IMR-90 (cell line): ENCODE results near the gene SNX6. TPM values are rescaled to one million over a fixed set of nuclear protein-coding genes. Genes with fewer than 3 reads are reported as not detected.

Experiments used
- ATAC-seq: fragments of 200-7000 bp; cut with Tn5 transposase; 2 replicates; pipeline ENCODE4 v1.9.1; 2020; ENCODE audit warnings: low read depth, mild to moderate bottlenecking, moderate library complexity
- BruUV-seq: library from RNA; stranded (reverse); fragments of 400-500 nt; replicated peaks from 2 replicates; lab custom pipeline; 2021; lab: Mats Ljungman, UMichigan
- CTCF ChIA-PET: fragments of 300-600 bp; formaldehyde crosslinking; extraction: SDS; loops from one replicate; lab custom pipeline; 2021; ENCODE audit warnings: antibody characterized with exemption; lab: Yijun Ruan, JAX
- POLR2A ChIA-PET: fragments of 300-600 bp; sonication (Branson Sonifier 250); formaldehyde crosslinking; loops from one replicate; lab custom pipeline; 2022; ENCODE audit warnings: antibody characterized with exemption; ENCODE audit not compliant: unreplicated experiment; lab: Charles Lee
- DNase-seq: peaks from one replicate; pipeline ENCODE4 v3.0.0; 2013
- H2AFZ ChIP-seq: replicated peaks from 2 replicates; pipeline ENCODE3; 2013; ENCODE audit warnings: low read length, mild to moderate bottlenecking; ENCODE audit not compliant: poor library complexity
- H2AK5ac ChIP-seq: 2 replicates; pipeline ENCODE4 v1.6.1; 2013; ENCODE audit warnings: low read depth, low read length, inconsistent platforms
- H2AK9ac ChIP-seq: replicated peaks from 2 replicates; pipeline ENCODE3; 2013; ENCODE audit warnings: mild to moderate bottlenecking, low read depth, low read length, moderate library complexity; ENCODE audit not compliant: poor library complexity
- H2BK120ac ChIP-seq: 2 replicates; pipeline ENCODE4 v1.6.1; 2013; ENCODE audit warnings: low read depth, low read length, inconsistent platforms
- H2BK15ac ChIP-seq: 3 replicates; pipeline ENCODE4 v1.6.1; 2013; ENCODE audit warnings: low read depth, low read length, inconsistent platforms
- H2BK20ac ChIP-seq: 2 replicates; pipeline ENCODE4 v1.6.1; 2013; ENCODE audit warnings: low read depth, mild to moderate bottlenecking, inconsistent platforms, low read length, moderate library complexity
- H2BK5ac ChIP-seq: 2 replicates; pipeline ENCODE4 v1.6.1; 2013; ENCODE audit warnings: mild to moderate bottlenecking, low read depth, low read length, inconsistent platforms; ENCODE audit not compliant: poor library complexity, severe bottlenecking
- H3K14ac ChIP-seq: replicated peaks from 2 replicates; pipeline ENCODE4 v1.6.1; 2013; ENCODE audit warnings: low read depth, low read length, inconsistent platforms
- H3K18ac ChIP-seq: 2 replicates; pipeline ENCODE4 v1.6.1; 2013; ENCODE audit warnings: low read depth, low read length, control low read depth
- H3K23ac ChIP-seq: 2 replicates; pipeline ENCODE4 v1.6.1; 2013; ENCODE audit warnings: low read depth, low read length, inconsistent platforms
- H3K27ac ChIP-seq: 2 replicates; pipeline ENCODE4 v1.5.1; 2013; ENCODE audit warnings: mild to moderate bottlenecking, control low read depth, low read length; ENCODE audit not compliant: insufficient read depth
- H3K27me3 ChIP-seq: 2 replicates; pipeline ENCODE4 v1.6.1; 2013; ENCODE audit warnings: low read length; ENCODE audit not compliant: control insufficient read depth, insufficient read depth
- H3K36me3 ChIP-seq: 2 replicates; pipeline ENCODE4 v1.6.1; 2013; ENCODE audit warnings: low read length, mixed read lengths; ENCODE audit not compliant: control insufficient read depth, insufficient read depth
- H3K4ac ChIP-seq: 2 replicates; pipeline ENCODE4 v1.6.1; 2013; ENCODE audit warnings: low read depth, low read length, inconsistent platforms
- H3K4me1 ChIP-seq: 2 replicates; pipeline ENCODE4 v1.6.1; 2013; ENCODE audit warnings: low read length, mixed read lengths; ENCODE audit not compliant: control insufficient read depth, insufficient read depth
- H3K4me2 ChIP-seq: 2 replicates; pipeline ENCODE4 v1.6.1; 2013; ENCODE audit warnings: low read depth, mild to moderate bottlenecking, control low read depth, low read length, moderate library complexity
- H3K4me3 ChIP-seq: 2 replicates; pipeline ENCODE4 v1.5.1; 2013; ENCODE audit warnings: low read depth, mild to moderate bottlenecking, control low read depth, low read length, moderate library complexity; ENCODE audit not compliant: insufficient read depth
- H3K56ac ChIP-seq: 2 replicates; pipeline ENCODE4 v1.6.1; 2013; ENCODE audit warnings: low read length, inconsistent platforms; ENCODE audit not compliant: insufficient read depth; ENCODE audit errors: extremely low read depth
- H3K79me1 ChIP-seq, 2 experiments: 2 replicates each; pipeline ENCODE4 v1.6.1; 2013; ENCODE audit warnings: low read length in 2 of 2, inconsistent platforms in 1 of 2, low read depth in 1 of 2
- H3K9ac ChIP-seq: 2 replicates; pipeline ENCODE4 v1.6.1; 2013; ENCODE audit warnings: low read depth, low read length, control low read depth
- H3K9me1 ChIP-seq: 2 replicates; pipeline ENCODE4 v1.6.1; 2013; ENCODE audit warnings: low read length, inconsistent platforms; ENCODE audit not compliant: insufficient read depth
- H3K9me3 ChIP-seq: 2 replicates; pipeline ENCODE4 v1.6.1; 2013; ENCODE audit warnings: low read length; ENCODE audit not compliant: control insufficient read depth, insufficient read depth
- H4K20me1 ChIP-seq: 2 replicates; pipeline ENCODE4 v1.6.1; 2013; ENCODE audit warnings: low read length, inconsistent platforms; ENCODE audit not compliant: insufficient read depth
- H4K5ac ChIP-seq: 2 replicates; pipeline ENCODE4 v1.6.1; 2013; ENCODE audit warnings: mild to moderate bottlenecking, low read depth, low read length, control low read depth
- H4K8ac ChIP-seq, 2 experiments: 2 replicates each; pipeline ENCODE4 v1.6.1; 2013; ENCODE audit warnings: low read depth in 2 of 2, low read length in 2 of 2, control low read depth in 1 of 2, inconsistent platforms in 1 of 2
- H4K91ac ChIP-seq: 2 replicates; pipeline ENCODE4 v1.6.1; 2013; ENCODE audit warnings: low read depth, low read length, inconsistent platforms; ENCODE audit not compliant: insufficient read depth
- BHLHE40 ChIP-seq: fragments of 150-350 bp; IDR thresholded peaks from 2 replicates; pipeline ENCODE4 v1.6.1; 2016; ENCODE audit warnings: mild to moderate bottlenecking, low read depth, low read length
- CEBPB ChIP-seq: IDR thresholded peaks from 2 replicates; pipeline ENCODE4 v1.6.1; 2012; ENCODE audit warnings: low read depth, low read length, improper control_type of control experiment
- CHD1 ChIP-seq: IDR thresholded peaks from 2 replicates; pipeline ENCODE4 v1.6.1; 2012; ENCODE audit warnings: low read depth, low read length, improper control_type of control experiment
- CTCF ChIP-seq: conservative IDR thresholded peaks from 2 replicates; pipeline ENCODE4 v1.5.1; 2012; ENCODE audit warnings: mild to moderate bottlenecking, low read depth, low read length, improper control_type of control experiment
- ELK1 ChIP-seq: fragments of 150-350 bp; IDR thresholded peaks from 2 replicates; pipeline ENCODE4 v1.6.1; 2016; ENCODE audit warnings: low read depth, mild to moderate bottlenecking, low read length, moderate library complexity, borderline replicate concordance
- FOS ChIP-seq: fragments of 150-350 bp; IDR thresholded peaks from 2 replicates; pipeline ENCODE4 v1.6.1; 2016; ENCODE audit warnings: low read depth, low read length
- MAFK ChIP-seq: IDR thresholded peaks from 2 replicates; pipeline ENCODE4 v1.6.1; 2012; ENCODE audit warnings: low read depth, low read length, improper control_type of control experiment
- MAZ ChIP-seq: IDR thresholded peaks from 2 replicates; pipeline ENCODE4 v1.6.1; 2012; ENCODE audit warnings: low read depth, mild to moderate bottlenecking, low read length, improper control_type of control experiment, moderate library complexity, borderline replicate concordance
- MXI1 ChIP-seq: IDR thresholded peaks from 2 replicates; pipeline ENCODE4 v1.6.1; 2012; ENCODE audit warnings: low read depth, mild to moderate bottlenecking, low read length, moderate library complexity, borderline replicate concordance
- NFE2L2 ChIP-seq: fragments of 150-350 bp; IDR thresholded peaks from 2 replicates; pipeline ENCODE4 v1.6.1; 2016; ENCODE audit warnings: low read depth, mild to moderate bottlenecking, low read length
- POLR2A ChIP-seq: IDR thresholded peaks from 2 replicates; pipeline ENCODE4 v1.6.1; 2012; ENCODE audit warnings: mild to moderate bottlenecking, low read depth, low read length
- RAD21 ChIP-seq: IDR thresholded peaks from 2 replicates; pipeline ENCODE4 v1.6.1; 2012; ENCODE audit warnings: low read length, improper control_type of control experiment
- RCOR1 ChIP-seq: IDR thresholded peaks from 2 replicates; pipeline ENCODE4 v1.6.1; 2012; ENCODE audit warnings: mild to moderate bottlenecking, low read length, improper control_type of control experiment; ENCODE audit not compliant: insufficient replicate concordance
- RFX5 ChIP-seq: IDR thresholded peaks from 2 replicates; pipeline ENCODE4 v1.8.0; 2012; ENCODE audit warnings: low read depth, mild to moderate bottlenecking, low read length, moderate library complexity
- SMC3 ChIP-seq: fragments of 150-350 bp; IDR thresholded peaks from 2 replicates; pipeline ENCODE4 v1.6.1; 2016; ENCODE audit warnings: low read depth, mild to moderate bottlenecking, antibody characterized with exemption, low read length, moderate library complexity
- USF2 ChIP-seq: fragments of 150-350 bp; IDR thresholded peaks from 2 replicates; pipeline ENCODE4 v1.6.1; 2017; ENCODE audit warnings: mild to moderate bottlenecking, antibody characterized with exemption, low read length, low read depth
- WGBS, 2 experiments: methylation state at CpG; one replicate each; pipeline versions ENCODE4 v1.1.5 to v1.1.7; 2013; ENCODE audit warnings: missing lambda C conversion rate in 2 of 2; ENCODE audit not compliant: insufficient read length in 1 of 2; ENCODE audit errors: extremely low coverage in 2 of 2; 5-methylcytosine and 5-hydroxymethylcytosine counted together
- dilution Hi-C: fragments of 300-500 bp; cut with HindIII; formaldehyde crosslinking; loops from one replicate; pipeline ENCODE4 v1.14.3; 2018; ENCODE audit warnings: low sequenced_read_pairs; ENCODE audit not compliant: unreplicated experiment
- in situ Hi-C: fragments of 300-500 bp; cut with MboI; formaldehyde crosslinking; loops from 3 replicates; pipeline ENCODE4 v1.14.3; 2019; ENCODE audit warnings: low sequenced_read_pairs, inconsistent platforms, mixed read lengths
- intact Hi-C: fragments of 100-400 bp; cut with micrococcal nuclease; formaldehyde crosslinking; loops from 2 replicates; pipeline ENCODE4 v1.10.0; 2022
- polyA plus RNA-seq, 3 experiments: library from polyadenylated mRNA; depleted of rRNA; stranded (reverse); fragments of >200 nt; gene quantifications; 2 replicates each; pipeline ENCODE4 v1.2.3, GENCODE V29; 2012; ENCODE audit warnings: low replicate concordance in 1 of 3
- total RNA-seq: library from RNA; depleted of rRNA; stranded (reverse); fragments of >200 nt; gene quantifications from 2 replicates; pipeline ENCODE4 v1.2.3, GENCODE V29; 2012

SNX6 gene
- total and polyA plus RNA-seq, 2 of the 4 experiments (the other 2 are of a cell fraction), result 116 to 127 TPM

GRCh38 chr14:34583525-34583924, 46.4 kb downstream of the SNX6 start:
- Histone ChIP-seq H3K56ac (no peak overlapping the region), H3K14ac (no peak overlapping the region), H4K91ac (no peak overlapping the region), H3K9me1 (no peaks in the 10 kb centered on the region), H2AK9ac (no peak overlapping the region), H2BK5ac (no peak overlapping the region), H4K8ac (no peak overlapping the region), H3K79me1 (peaks cover 8 to 29% of the 10 kb centered on the region in 2 experiments), H3K4me3 (no peak overlapping the region), H2AK5ac (no peak overlapping the region), H3K4me2 (no peak overlapping the region), H3K23ac (no peak overlapping the region), H2BK120ac (no peak overlapping the region), H3K4me1 (no peaks in the 10 kb centered on the region), H3K18ac (no peak overlapping the region), H2BK15ac (no peak overlapping the region), H3K27me3 (no peaks in the 10 kb centered on the region), H2BK20ac (no peak overlapping the region), H3K4ac (no peak overlapping the region), H3K9me3 (no peaks in the 10 kb centered on the region), H4K20me1 (no peaks in the 10 kb centered on the region), H3K27ac (no peak overlapping the region), H3K9ac (no peak overlapping the region), H4K5ac (no peak overlapping the region), H2AFZ (no peak overlapping the region), H3K36me3 (peaks cover 56% of the 10 kb centered on the region)
- in situ Hi-C loops (no loop called here), dilution Hi-C loops (no loop called here), intact Hi-C loops (no loop called here)
- no CpG with 5 or more reads among the region's 6 CpGs for WGBS, 2 experiments
- ChIA-PET POLR2A (no interaction called here), CTCF (no interaction called here)
- ATAC-seq (no peak), DNase-seq (no peak)
- no TSS peak for BruUV-seq
- TF ChIP-seq POLR2A, result no peak
- no peak for TF ChIP-seq FOS
- TF ChIP-seq SMC3, result no peak
- no peak for TF ChIP-seq RCOR1
- TF ChIP-seq RFX5, result no peak
- no peak for TF ChIP-seq MAFK
- TF ChIP-seq NFE2L2, result no peak
- no peak for TF ChIP-seq BHLHE40
- TF ChIP-seq ELK1, result no peak
- TF ChIP-seq CTCF, result no peak
- no peak for TF ChIP-seq MAZ
- TF ChIP-seq RAD21, result no peak
- TF ChIP-seq USF2, result no peak
- no peak for TF ChIP-seq CEBPB
- no peak for TF ChIP-seq MXI1
- TF ChIP-seq CHD1, result no peak
